HepG2 (cell line): Measurements from ENCODE around the gene ARHGAP35. TPM values are rescaled to one million over a fixed set of nuclear protein-coding genes. Genes with fewer than 3 reads are reported as not detected.

Experiments
- MXI1 ChIP-seq: IDR thresholded peaks from 3 replicates; pipeline ENCODE4 v1.6.1; 2012; ENCODE audit warnings: low read depth, low read length, inconsistent platforms, borderline replicate concordance
- TFE3 ChIP-seq: IDR thresholded peaks from 2 replicates; pipeline ENCODE4 v1.6.1; 2016
- ZBTB40 ChIP-seq, 2 experiments: fragments of 450-650 bp in 1 of 2; sonication (generic) in 1 of 2; formaldehyde crosslinking in 1 of 2; IDR thresholded peaks; 2 replicates each; pipeline versions ENCODE4 v1.6.1 to v1.8.0; 2016 to 2022; ENCODE audit warnings: antibody characterized with exemption in 1 of 2, mild to moderate bottlenecking in 1 of 2, missing genetic modification reagents in 1 of 2
- ZHX1 ChIP-seq: sonication (generic); formaldehyde crosslinking; IDR thresholded peaks from 2 replicates; pipeline ENCODE4 v1.8.1; 2022; ENCODE audit warnings: low read depth, mild to moderate bottlenecking, missing genetic modification reagents
- ZNF24 ChIP-seq: fragments of 450-650 bp; IDR thresholded peaks from 2 replicates; pipeline ENCODE4 v1.6.1; 2017; ENCODE audit warnings: antibody characterized with exemption, mild to moderate bottlenecking
- ZSCAN29 ChIP-seq: sonication (generic); formaldehyde crosslinking; conservative IDR thresholded peaks from 2 replicates; pipeline ENCODE4 v1.4.0; 2020; ENCODE audit warnings: mild to moderate bottlenecking, missing genetic modification reagents
- polyA plus RNA-seq, 8 experiments: library from polyadenylated mRNA; depleted of rRNA in 3 of 8; stranded (reverse) in 7 of 8; unstranded in 1 of 8; fragments of >200 nt; fragmentation: Illumina TruSeq in 4 of 8; extraction: Trizol in 4 of 8; gene quantifications; 2 replicates each; pipeline versions ENCODE4 v1.2.1 to v1.2.3, GENCODE V29; 2011 to 2016; ENCODE audit warnings: low read depth in 4 of 8, missing spikeins in 1 of 8, mixed read lengths in 1 of 8; ENCODE audit not compliant: insufficient read depth in 1 of 8
- total RNA-seq, 5 experiments: library from RNA; depleted of rRNA; stranded (reverse); fragments of >200 nt; fragmentation: Illumina TruSeq; extraction: Trizol; gene quantifications; 2 replicates each; pipeline ENCODE4 v1.2.3, GENCODE V29; 2016; ENCODE audit warnings: low read depth in 1 of 5

Gene ARHGAP35
- total and polyA plus RNA-seq, 2 of the 13 experiments (the other 11 are each of a cell fraction or from before 2014, with no cell fraction given): 30.1 to 30.2 TPM

DNA sequence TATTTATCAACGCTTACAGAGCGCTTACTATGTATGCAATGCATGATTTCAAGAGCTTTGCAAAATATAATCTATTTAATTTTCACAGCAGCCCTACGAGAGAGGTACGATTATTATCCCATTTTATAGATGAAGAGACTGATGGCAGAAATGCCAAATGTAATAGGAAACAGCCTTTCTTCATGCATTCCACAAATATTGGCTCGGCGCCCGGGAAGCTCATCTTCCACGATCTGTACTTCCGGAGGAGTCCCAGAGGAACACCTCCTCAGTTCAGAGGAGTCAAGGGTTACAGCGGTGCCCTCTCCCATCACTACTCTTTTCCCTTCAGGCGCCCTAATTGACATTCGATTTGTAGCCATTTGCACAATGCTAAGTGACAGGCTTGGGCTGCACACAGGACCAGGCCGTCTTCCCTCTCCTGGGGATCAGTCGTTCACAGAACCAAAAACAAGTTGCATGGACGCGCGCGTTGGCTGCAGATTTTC, 1.1 kb upstream of the ARHGAP35 start (continued):
- TF ChIP-seq ZNF24: peak; percentile 86
- TF ChIP-seq MXI1: no peak
- no peak for TF ChIP-seq ZBTB40 (IDR thresholded peaks at IDR 0.05)
- peak; percentile 4 for TF ChIP-seq ZBTB40 (CRISPR knock-in tag; IDR thresholded peaks at IDR 0.05)
- TF ChIP-seq ZHX1: no peak
- TF ChIP-seq ZSCAN29 (CRISPR knock-in tag): 0 out of 2 replicates have a peak, but pooled peaks have one; percentile 39
- peak; percentile 70; the same call in 1 of the 2 replicates for TF ChIP-seq TFE3 (CRISPR knock-in tag)
- TF ChIP-seq, all 625 proteins: peak for 80
